GM19452 (cell line): ENCODE data around the gene ZMYM1.
"Not testable (repeated sequence)": the region's sequence is repeated elsewhere in the genome, so short reads cannot be mapped to it uniquely, and the experiment has no call there.

Experiments
- ATAC-seq: cut with Tn5 transposase; IDR thresholded peaks from one replicate; pipeline ENCODE4 v1.9.1; 2021; ENCODE audit not compliant: unreplicated experiment

ZMYM1 gene

GRCh38 chr1:35079003-35079930 is at the start of gene ZMYM1:
Gene ZMYM1 (plus strand): TSS chr1:35079385. CDS start chr1:35093988, 14,603 bp downstream.
- ATAC-seq: peak; percentile 86

- no peak for ATAC-seq
These were observed 49.4 kb upstream of the ZMYM1 start for GRCh38 chr1:35029761-35030160.

- no peak for ATAC-seq
These were observed 48.8 kb upstream of the ZMYM1 start for GRCh38 chr1:35030338-35030737.

- ATAC-seq: peak; percentile 26
These were observed 48.3 kb upstream of the ZMYM1 start for GRCh38 chr1:35030756-35031446.

GRCh38 chr1:35032384-35032739 is 46.8 kb upstream of the ZMYM1 start:
- no peak for ATAC-seq

- ATAC-seq: no peak
These were observed 45.8 kb upstream of the ZMYM1 start for GRCh38 chr1:35033346-35033745.

- ATAC-seq: no peak
These were observed 42.6 kb upstream of the ZMYM1 start for GRCh38 chr1:35036621-35037020.

- ATAC-seq: no peak
These were observed 42.0 kb upstream of the ZMYM1 start for GRCh38 chr1:35037206-35037605.

- no peak for ATAC-seq
These were observed 40.5 kb upstream of the ZMYM1 start for GRCh38 chr1:35038723-35039122.

GRCh38 chr1:35043498-35043897 is 35.7 kb upstream of the ZMYM1 start:
- no peak for ATAC-seq

- no peak for ATAC-seq
These were observed 34.8 kb upstream of the ZMYM1 start for GRCh38 chr1:35044431-35044830.

GRCh38 chr1:35046730-35047129 is 32.5 kb upstream of the ZMYM1 start:
- ATAC-seq: no peak

- ATAC-seq: no peak
These were observed 31.9 kb upstream of the ZMYM1 start for GRCh38 chr1:35047188-35047858.

GRCh38 chr1:35049116-35049515 is 30.1 kb upstream of the ZMYM1 start:
- ATAC-seq: no peak

GRCh38 chr1:35053433-35053832 is 25.8 kb upstream of the ZMYM1 start:
- no peak for ATAC-seq

- ATAC-seq: not testable (repeated sequence)
These were observed 24.9 kb upstream of the ZMYM1 start for GRCh38 chr1:35054282-35054681.

- not testable (repeated sequence) for ATAC-seq
These were observed 20.9 kb upstream of the ZMYM1 start for GRCh38 chr1:35058321-35058720.

GRCh38 chr1:35058988-35059387 is 20.2 kb upstream of the ZMYM1 start:
- no peak for ATAC-seq

GRCh38 chr1:35062518-35063196 is 16.5 kb upstream of the ZMYM1 start:
- no peak for ATAC-seq

GRCh38 chr1:35064265-35064664 is 14.9 kb upstream of the ZMYM1 start:
- ATAC-seq: no peak

- no peak for ATAC-seq
These were observed 9.4 kb upstream of the ZMYM1 start for GRCh38 chr1:35069746-35070145.
